GM12878 (cell line): ENCODE results near the gene SLC38A9.

ENCODE experiments used
- ASH2L ChIP-seq: fragments of 300-600, 200-600 bp; sonication (generic); IDR thresholded peaks from 2 replicates; pipeline ENCODE4 v1.6.1; 2017; ENCODE audit warnings: low read depth, mild to moderate bottlenecking, borderline replicate concordance
- CBX5 ChIP-seq: sonication (generic); IDR thresholded peaks from 2 replicates; pipeline ENCODE4 v1.6.1; 2016; ENCODE audit warnings: low read depth, moderate library complexity, mild to moderate bottlenecking, inconsistent platforms
- CHD2 ChIP-seq: IDR thresholded peaks from 2 replicates; pipeline ENCODE4 v1.6.1; 2011; ENCODE audit warnings: low read depth, low read length, improper control_type of control experiment, borderline replicate concordance
- EGR1 ChIP-seq, 2 experiments: IDR thresholded peaks; 1 replicate in 1 of 2; 2 replicates in 1 of 2; pipeline ENCODE4 v1.6.1; 2011 to 2012; ENCODE audit warnings: low read depth in 2 of 2, low read length in 2 of 2, borderline replicate concordance in 1 of 2, mild to moderate bottlenecking in 1 of 2, moderate library complexity in 1 of 2
- PAX5 ChIP-seq: IDR thresholded peaks from 2 replicates; pipeline ENCODE4 v1.6.1; 2011; ENCODE audit warnings: low read depth, low read length, borderline replicate concordance
- POLR2A ChIP-seq: IDR thresholded peaks from 2 replicates; pipeline ENCODE4 v1.6.1; 2011; ENCODE audit warnings: low read depth, mild to moderate bottlenecking, low read length
- RELA ChIP-seq: fragments of 450-650 bp; IDR thresholded peaks from 2 replicates; pipeline ENCODE4 v1.8.0; 2014; ENCODE audit warnings: borderline replicate concordance; ENCODE audit not compliant: partially characterized antibody
- RFX5 ChIP-seq: IDR thresholded peaks from 2 replicates; pipeline ENCODE4 v1.6.1; 2011; ENCODE audit warnings: low read depth, low read length, improper control_type of control experiment
- STAT3 ChIP-seq: IDR thresholded peaks from 2 replicates; pipeline ENCODE4 v1.6.1; 2011; ENCODE audit warnings: low read depth, low read length, improper control_type of control experiment
- SUPT20H ChIP-seq: IDR thresholded peaks from 2 replicates; pipeline ENCODE4 v1.6.1; 2011; ENCODE audit warnings: low read depth, mild to moderate bottlenecking, low read length, moderate library complexity, borderline replicate concordance; ENCODE audit not compliant: control insufficient read depth
- TBL1XR1 ChIP-seq: IDR thresholded peaks from 2 replicates; pipeline ENCODE4 v1.6.1; 2012; ENCODE audit warnings: low read depth, low read length, improper control_type of control experiment
- YY1 ChIP-seq: IDR thresholded peaks from 2 replicates; pipeline ENCODE4 v1.6.1; 2011; ENCODE audit warnings: low read depth, mild to moderate bottlenecking, low read length
- TF ChIP-seq, protein P1 (sequence below), 3 experiments: IDR thresholded peaks in 2 of 3; conservative IDR thresholded peaks in 1 of 3; 2 replicates each; pipeline ENCODE4 v1.5.1; 2011; ENCODE audit warnings: low read depth in 3 of 3, low read length in 3 of 3, mild to moderate bottlenecking in 3 of 3, control low read depth in 2 of 3, moderate library complexity in 2 of 3, inconsistent platforms in 1 of 3, mixed read lengths in 1 of 3; ENCODE audit not compliant: control insufficient read depth in 2 of 3, insufficient read depth in 1 of 3; ENCODE audit errors: extremely low read depth in 1 of 3
- TF ChIP-seq, protein P2 (sequence below): fragments of 450-650 bp; IDR thresholded peaks from 2 replicates; pipeline ENCODE4 v1.6.1; 2017; ENCODE audit warnings: mild to moderate bottlenecking

DNA sequence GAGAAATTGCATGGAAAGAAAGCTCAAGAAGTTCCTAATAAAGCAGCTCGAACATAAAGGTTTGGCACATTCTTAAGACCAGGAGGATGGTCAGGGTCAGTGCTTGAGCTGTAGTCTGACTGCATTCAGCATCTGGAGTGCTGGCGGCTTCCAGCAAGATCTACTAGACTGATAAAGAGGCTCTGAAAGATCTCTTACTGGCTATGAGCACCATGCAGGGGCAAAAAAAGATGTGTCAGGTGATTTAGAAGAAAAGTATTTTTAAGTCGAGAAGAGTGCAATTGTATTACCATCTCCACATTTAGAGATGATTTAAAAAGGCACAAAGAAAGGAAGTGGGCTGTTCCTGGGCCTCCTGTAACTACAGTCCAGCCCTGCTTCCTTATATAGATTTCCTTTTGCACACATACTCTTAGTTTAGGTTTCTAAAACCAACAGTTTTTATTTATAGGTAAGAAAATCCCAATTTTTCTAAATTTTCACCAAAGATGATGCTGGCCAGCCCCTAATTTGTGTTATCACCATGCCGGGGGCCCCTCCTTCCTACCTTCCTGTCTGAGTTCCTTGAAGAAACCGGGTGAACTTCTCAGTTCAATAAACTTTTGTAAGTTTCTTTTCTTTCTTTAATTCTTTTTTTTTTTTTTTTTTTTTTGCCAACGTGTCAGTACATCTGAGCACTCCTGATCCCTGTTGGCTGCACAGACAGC lies 111.5 kb downstream of the SLC38A9 start:
- TF ChIP-seq, protein P1, sequence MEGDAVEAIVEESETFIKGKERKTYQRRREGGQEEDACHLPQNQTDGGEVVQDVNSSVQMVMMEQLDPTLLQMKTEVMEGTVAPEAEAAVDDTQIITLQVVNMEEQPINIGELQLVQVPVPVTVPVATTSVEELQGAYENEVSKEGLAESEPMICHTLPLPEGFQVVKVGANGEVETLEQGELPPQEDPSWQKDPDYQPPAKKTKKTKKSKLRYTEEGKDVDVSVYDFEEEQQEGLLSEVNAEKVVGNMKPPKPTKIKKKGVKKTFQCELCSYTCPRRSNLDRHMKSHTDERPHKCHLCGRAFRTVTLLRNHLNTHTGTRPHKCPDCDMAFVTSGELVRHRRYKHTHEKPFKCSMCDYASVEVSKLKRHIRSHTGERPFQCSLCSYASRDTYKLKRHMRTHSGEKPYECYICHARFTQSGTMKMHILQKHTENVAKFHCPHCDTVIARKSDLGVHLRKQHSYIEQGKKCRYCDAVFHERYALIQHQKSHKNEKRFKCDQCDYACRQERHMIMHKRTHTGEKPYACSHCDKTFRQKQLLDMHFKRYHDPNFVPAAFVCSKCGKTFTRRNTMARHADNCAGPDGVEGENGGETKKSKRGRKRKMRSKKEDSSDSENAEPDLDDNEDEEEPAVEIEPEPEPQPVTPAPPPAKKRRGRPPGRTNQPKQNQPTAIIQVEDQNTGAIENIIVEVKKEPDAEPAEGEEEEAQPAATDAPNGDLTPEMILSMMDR (IDR thresholded peaks at IDR 0.05 in 2 of 3, conservative IDR thresholded peaks at IDR 0.05 in 1 of 3; ENCODE audit: control insufficient read depth in 2 of 3, extremely low read depth in 1 of 3, insufficient read depth in 1 of 3, low read depth in 3 of 3, low read length in 3 of 3) = no peak
- TF ChIP-seq, protein P2, sequence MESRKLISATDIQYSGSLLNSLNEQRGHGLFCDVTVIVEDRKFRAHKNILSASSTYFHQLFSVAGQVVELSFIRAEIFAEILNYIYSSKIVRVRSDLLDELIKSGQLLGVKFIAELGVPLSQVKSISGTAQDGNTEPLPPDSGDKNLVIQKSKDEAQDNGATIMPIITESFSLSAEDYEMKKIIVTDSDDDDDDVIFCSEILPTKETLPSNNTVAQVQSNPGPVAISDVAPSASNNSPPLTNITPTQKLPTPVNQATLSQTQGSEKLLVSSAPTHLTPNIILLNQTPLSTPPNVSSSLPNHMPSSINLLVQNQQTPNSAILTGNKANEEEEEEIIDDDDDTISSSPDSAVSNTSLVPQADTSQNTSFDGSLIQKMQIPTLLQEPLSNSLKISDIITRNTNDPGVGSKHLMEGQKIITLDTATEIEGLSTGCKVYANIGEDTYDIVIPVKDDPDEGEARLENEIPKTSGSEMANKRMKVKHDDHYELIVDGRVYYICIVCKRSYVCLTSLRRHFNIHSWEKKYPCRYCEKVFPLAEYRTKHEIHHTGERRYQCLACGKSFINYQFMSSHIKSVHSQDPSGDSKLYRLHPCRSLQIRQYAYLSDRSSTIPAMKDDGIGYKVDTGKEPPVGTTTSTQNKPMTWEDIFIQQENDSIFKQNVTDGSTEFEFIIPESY = no peak
- TF ChIP-seq POLR2A (no peak), YY1 (no peak), CBX5 (no peak), RELA (no peak), TBL1XR1 (no peak), RFX5 (no peak), ASH2L (no peak), PAX5 (no peak), STAT3 (no peak), EGR1 (IDR thresholded peaks at IDR 0.05; ENCODE audit: borderline replicate concordance in 1 of 2, low read depth in 2 of 2, low read length in 2 of 2) (no peak), SUPT20H (no peak), CHD2 (no peak)
